AG09319 (cell line): ENCODE results near the gene CAPN14.

Experiments used
- DNase-seq: peaks from one replicate; pipeline ENCODE4 v3.0.0-alpha.2; 2010; ENCODE audit warnings: low read depth; ENCODE audit errors: extremely low read depth
- TF ChIP-seq, protein P1 (sequence below): IDR thresholded peaks from 2 replicates; pipeline ENCODE4 v1.5.1; 2011; ENCODE audit warnings: low read depth, mild to moderate bottlenecking, inconsistent platforms, low read length, moderate library complexity

CAPN14 gene

DNA sequence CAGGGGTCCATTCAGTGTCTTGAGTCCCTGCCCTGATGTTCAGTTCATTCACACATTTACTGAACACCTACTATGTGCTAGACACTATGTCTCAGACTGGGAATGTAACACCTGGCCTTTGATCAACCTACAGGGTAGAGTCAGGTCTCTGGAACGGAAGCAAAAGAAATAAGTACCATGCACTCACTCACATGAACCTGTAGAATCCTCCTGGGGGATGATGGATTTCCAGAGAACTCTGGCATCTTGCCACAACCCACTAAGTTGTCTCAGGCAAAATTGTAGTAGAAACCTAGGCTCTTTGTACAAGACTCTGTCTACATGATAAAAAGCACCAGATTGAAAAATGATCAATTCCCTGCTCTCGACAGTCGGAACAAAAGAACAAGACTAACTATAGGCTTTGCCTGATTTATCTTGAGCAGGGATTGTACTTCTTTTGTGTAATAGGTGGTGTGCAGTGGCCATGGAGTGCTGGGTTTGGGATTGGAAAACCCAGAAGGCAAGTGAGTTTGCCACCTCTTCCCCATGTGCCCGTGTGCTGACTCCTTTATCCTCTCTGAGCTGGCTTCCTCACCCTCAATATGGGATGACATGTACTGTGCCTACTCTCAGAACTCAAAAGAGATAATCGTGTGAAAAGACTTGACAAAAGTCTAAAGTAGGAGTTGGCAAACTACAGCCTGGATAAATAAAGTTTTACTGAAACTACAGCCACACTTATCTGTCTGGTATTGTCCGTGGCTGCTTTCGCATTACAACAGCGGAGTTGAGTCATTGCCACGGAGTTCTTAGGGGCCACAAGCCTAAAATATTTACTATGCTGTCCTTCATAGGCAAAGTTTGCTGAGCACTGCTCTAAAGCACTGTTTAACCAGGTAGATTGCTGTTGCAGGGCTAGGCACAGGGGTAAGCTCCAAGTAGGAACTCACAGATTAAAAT is 4.4 kb downstream of the CAPN14 start:
- TF ChIP-seq, protein P1, sequence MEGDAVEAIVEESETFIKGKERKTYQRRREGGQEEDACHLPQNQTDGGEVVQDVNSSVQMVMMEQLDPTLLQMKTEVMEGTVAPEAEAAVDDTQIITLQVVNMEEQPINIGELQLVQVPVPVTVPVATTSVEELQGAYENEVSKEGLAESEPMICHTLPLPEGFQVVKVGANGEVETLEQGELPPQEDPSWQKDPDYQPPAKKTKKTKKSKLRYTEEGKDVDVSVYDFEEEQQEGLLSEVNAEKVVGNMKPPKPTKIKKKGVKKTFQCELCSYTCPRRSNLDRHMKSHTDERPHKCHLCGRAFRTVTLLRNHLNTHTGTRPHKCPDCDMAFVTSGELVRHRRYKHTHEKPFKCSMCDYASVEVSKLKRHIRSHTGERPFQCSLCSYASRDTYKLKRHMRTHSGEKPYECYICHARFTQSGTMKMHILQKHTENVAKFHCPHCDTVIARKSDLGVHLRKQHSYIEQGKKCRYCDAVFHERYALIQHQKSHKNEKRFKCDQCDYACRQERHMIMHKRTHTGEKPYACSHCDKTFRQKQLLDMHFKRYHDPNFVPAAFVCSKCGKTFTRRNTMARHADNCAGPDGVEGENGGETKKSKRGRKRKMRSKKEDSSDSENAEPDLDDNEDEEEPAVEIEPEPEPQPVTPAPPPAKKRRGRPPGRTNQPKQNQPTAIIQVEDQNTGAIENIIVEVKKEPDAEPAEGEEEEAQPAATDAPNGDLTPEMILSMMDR, result no peak
- no peak for DNase-seq

DNA sequence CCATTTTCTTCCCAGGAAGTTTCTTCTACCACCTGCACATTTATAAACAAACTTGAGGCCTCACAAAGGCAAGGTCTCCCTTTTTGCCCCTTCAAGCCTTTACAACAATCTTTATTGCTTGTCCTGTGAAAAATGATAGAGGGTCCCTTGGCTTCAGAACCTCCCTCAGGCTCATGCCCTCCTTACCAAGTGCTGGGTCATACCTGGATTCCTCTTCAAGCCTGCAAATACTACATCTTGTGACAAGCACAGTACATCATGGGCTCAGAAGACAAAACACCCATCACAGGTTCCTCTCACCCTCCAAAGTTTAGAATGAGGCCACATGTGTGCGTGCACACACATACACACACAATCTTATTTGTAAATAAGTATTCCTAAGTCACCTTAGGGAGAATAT is 9.1 kb downstream of the CAPN14 start:
- no peak for DNase-seq
- TF ChIP-seq, protein P1, result no peak

DNA sequence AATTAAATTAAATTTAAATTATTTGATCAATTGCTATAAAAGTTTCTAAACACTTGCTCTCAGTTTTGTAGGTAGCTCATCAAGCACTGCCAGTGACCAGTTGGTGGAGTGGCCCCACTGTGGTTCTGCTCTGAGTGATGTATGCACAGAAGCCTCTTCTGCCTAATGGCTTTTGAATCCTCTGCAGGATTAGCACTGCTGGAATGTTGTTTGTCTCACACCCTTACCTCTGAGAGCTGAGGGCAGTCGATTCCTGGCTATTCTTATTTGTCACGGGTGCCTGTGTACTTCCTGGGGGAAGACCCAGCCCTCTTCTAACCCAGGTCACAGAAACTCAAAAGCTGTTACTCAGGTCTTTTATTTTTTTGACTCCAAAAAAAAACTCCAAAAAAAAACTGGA is 9.5 kb downstream of the CAPN14 start:
- DNase-seq, result no peak
- TF ChIP-seq, protein P1, result no peak

DNA sequence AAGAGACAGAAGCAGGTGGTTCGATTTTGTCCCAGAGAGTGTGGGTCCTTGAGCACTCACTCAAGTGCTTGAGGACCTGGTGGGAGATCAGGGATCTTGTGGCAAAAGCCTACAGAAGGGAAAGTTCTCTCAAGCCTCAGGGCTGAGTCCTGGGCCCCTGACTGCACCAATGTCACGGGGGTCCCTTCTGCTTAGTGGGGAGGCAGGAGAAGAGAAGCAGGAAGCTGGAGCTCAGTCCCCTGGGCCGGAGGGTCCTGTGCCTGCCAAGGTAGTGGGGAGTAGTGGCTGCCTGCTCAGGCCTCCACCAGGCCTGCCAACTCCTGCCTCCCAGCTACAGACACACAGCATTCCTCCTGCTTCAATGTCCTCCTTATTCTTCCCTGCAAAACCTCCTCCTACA is 11.7 kb downstream of the CAPN14 start:
- TF ChIP-seq, protein P1, result no peak
- no peak for DNase-seq

DNA sequence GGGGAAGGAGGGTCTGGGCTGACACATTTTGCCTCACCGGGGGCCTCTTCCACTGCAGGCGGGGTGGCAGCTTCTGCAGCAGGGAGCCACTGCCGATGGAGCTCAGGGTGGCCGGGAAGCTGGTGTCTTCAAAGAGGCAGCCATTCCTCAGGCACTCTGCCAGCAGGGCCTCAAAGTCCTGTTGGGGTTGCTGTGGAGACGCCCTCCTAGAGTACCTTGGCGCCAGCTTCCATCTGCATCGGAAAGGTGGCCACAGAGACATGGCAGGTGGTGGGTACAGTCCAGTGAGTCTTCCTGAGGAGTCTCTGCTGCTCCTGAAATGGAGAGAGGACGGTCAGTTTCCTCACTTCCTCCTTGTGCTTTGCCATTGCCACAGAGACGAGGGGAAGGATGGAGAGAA is 12.1 kb downstream of the CAPN14 start:
- TF ChIP-seq, protein P1, result no peak
- no peak for DNase-seq

DNA sequence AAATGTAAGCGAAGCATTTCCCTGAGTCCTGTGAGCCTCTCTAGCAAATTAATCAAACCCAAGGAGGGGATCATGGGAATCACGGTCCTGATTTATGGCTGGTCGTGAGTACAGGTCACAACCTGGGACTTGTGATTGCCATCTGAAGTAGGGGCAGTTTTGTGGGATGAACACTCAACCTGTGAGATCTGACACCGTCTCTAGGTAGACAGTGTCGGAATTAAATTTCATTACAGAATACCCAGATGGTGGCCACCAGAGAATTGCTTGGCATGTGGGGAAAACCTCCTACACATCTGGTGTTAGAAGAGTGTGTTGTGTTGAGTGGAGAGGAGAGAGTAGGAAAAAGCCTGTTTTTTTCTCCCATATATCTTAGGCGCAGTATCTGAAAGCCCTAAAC is 12.5 kb downstream of the CAPN14 start:
- DNase-seq, result no peak
- TF ChIP-seq, protein P1, result no peak

DNA sequence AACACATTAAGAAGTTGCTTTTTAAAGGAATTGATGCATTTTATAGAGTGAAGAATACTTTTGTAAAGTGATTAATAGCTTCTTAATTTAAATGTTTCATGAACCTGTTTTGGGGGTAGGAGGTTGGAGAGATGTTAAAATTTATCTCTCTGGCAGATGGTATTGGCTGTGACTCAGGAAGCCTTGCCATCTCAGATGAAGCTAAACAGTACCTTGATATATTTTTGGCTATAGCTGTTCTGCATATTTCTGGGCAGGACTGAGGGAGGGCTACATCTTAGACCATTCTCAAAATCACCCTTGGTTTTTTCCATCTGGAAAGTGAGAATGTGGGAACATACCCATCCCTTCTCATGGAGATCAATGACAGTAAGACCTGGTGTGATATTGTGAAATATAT is 13.4 kb downstream of the CAPN14 start:
- TF ChIP-seq, protein P1, result no peak
- DNase-seq, result no peak
